Measurements from ENCODE around the gene PSTPIP1.

GRCh38 chr15:76947454-76947853, 47.5 kb upstream of the PSTPIP1 start:
- no peak for TF ChIP-seq CTCF (IDR thresholded peaks at IDR 0.05)
- TF ChIP-seq POLR2A (IDR thresholded peaks at IDR 0.05) = no peak
